Thoracic aorta (tissue), 2 donors: ENCODE measurements around the gene SLC6A11. TPM values are rescaled to one million over a fixed set of nuclear protein-coding genes. Genes with fewer than 3 reads are reported as not detected.
A peak's percentile ranks its signal among the peaks of the same experiment; 100 is the strongest.

Source experiments
- ATAC-seq: fragments of 150-250 bp; one replicate; pipeline ENCODE4 v1.8.0; 2017; ENCODE audit warnings: low read depth; ENCODE audit not compliant: insufficient number of reproducible peaks, low FRiP score
- DNase-seq: peaks from one replicate; pipeline ENCODE4 v3.0.0-alpha.2; 2020; ENCODE audit warnings: low spot score
- H3K27ac ChIP-seq, 2 donors: fragments of 200-600 bp; sonication (generic); 1 replicate in 1 of 2; 2 replicates in 1 of 2; pipeline ENCODE4 v1.5.1; 2016; ENCODE audit warnings: mild to moderate bottlenecking in 2 of 2, moderate library complexity in 2 of 2
- H3K27me3 ChIP-seq: fragments of 200-600 bp; sonication (generic); replicated peaks from 2 replicates; pipeline ENCODE4 v1.6.0; 2016; ENCODE audit warnings: mild to moderate bottlenecking; ENCODE audit not compliant: insufficient read depth
- H3K36me3 ChIP-seq: fragments of 200-600 bp; sonication (generic); one replicate; pipeline ENCODE4 v1.5.1; 2016
- H3K4me1 ChIP-seq, 2 donors: fragments of 200-600 bp; sonication (generic); 1 replicate in 1 of 2; 2 replicates in 1 of 2; pipeline versions ENCODE4 v1.5.1 to v1.6.0; 2016; ENCODE audit warnings: low read depth in 2 of 2, mild to moderate bottlenecking in 1 of 2; ENCODE audit not compliant: control insufficient read depth in 1 of 2
- H3K4me3 ChIP-seq: fragments of 200-600 bp; sonication (generic); 2 replicates; pipeline ENCODE4 v1.5.1; 2016; ENCODE audit warnings: mild to moderate bottlenecking
- H3K9me3 ChIP-seq: fragments of 200-600 bp; sonication (generic); 2 replicates; pipeline ENCODE4 v1.5.1; 2016
- total RNA-seq, 2 donors: library from RNA; depleted of rRNA; stranded (reverse); fragments of >200 nt; gene quantifications; one replicate each; pipeline versions ENCODE4 v1.1.0 to v1.2.3, GENCODE V29; 2016
- TF ChIP-seq, protein P1 (sequence below): fragments of 200-600 bp; sonication (generic); IDR thresholded peaks from one replicate; pipeline ENCODE4 v1.5.1; 2019; ENCODE audit warnings: antibody characterized with exemption

The SLC6A11 gene
- total RNA-seq, 2 donors from 2014 or later = not detected

DNA sequence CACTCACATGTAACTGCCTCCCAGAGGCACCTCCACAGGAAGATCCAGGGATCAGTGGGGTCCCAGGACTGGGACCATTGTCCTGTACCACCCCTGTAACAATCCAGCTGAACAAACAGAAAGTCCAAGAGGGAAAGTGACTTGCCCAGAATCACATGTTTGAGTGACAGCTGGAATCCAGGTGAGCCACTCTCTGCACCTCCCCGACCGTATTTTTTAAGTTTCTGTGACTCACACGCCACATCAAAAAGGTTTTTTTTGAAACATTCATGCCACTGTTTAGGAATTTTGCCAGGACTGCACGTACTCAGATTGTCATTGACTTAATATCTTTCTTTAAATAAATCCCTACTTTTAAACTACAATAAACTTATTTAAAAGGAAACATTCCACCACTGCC, 166.8 kb downstream of the SLC6A11 start:
- H3K9me3 ChIP-seq = no peaks in the 10 kb centered on the region
- no peak overlapping the region for H3K27ac ChIP-seq
- TF ChIP-seq, protein P1, sequence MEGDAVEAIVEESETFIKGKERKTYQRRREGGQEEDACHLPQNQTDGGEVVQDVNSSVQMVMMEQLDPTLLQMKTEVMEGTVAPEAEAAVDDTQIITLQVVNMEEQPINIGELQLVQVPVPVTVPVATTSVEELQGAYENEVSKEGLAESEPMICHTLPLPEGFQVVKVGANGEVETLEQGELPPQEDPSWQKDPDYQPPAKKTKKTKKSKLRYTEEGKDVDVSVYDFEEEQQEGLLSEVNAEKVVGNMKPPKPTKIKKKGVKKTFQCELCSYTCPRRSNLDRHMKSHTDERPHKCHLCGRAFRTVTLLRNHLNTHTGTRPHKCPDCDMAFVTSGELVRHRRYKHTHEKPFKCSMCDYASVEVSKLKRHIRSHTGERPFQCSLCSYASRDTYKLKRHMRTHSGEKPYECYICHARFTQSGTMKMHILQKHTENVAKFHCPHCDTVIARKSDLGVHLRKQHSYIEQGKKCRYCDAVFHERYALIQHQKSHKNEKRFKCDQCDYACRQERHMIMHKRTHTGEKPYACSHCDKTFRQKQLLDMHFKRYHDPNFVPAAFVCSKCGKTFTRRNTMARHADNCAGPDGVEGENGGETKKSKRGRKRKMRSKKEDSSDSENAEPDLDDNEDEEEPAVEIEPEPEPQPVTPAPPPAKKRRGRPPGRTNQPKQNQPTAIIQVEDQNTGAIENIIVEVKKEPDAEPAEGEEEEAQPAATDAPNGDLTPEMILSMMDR = no peak
- H3K4me3 ChIP-seq = peak overlapping the region; percentile 39
- peaks cover 6 to 19% of the 10 kb centered on the region in 2 donors for H3K4me1 ChIP-seq
- H3K27me3 ChIP-seq = no peaks in the 10 kb centered on the region
- no peaks in the 10 kb centered on the region for H3K36me3 ChIP-seq
- ATAC-seq (no peak), DNase-seq (no peak)

DNA sequence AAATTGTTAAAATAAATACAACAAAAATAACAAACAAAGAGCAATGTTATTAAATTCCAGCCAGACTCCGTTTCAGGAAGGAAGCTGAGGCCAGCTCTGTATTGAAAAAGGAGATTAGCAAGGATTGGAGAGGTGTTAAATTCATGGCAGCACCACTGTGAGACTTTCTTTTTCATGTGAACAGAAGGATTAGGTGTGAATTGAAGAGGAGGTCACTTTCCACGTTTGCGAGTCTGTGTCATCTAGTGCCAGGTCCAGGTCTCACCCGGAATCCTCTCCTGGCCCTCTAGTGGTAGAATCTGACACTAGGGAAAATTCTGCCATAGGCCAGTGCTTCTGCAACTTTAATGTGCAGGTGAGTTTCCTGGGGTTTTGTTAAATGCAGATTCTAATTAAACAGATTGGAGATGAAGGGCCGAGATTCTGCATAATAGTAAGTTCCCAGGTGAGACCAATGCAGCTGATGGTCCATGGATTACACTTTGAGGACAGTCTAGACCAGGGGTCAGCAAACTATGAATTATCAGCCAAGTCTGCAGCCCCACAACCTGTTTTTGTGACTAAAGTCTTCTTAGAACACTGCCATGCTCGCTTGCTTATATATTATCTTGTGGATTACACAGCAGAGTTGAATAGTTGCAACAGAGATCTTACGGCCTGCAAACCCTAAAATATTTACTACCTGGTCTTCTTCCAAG, 167.3 kb downstream of the SLC6A11 start:
- peaks cover 6 to 19% of the 10 kb centered on the region in 2 donors for H3K4me1 ChIP-seq
- no peak for ATAC-seq
- no peak for DNase-seq
- H3K27me3 ChIP-seq = no peaks in the 10 kb centered on the region
- no peaks in the 10 kb centered on the region for H3K36me3 ChIP-seq
- H3K4me3 ChIP-seq = peak overlapping the region; percentile 39
- H3K9me3 ChIP-seq = no peaks in the 10 kb centered on the region
- TF ChIP-seq, protein P1 = peak; percentile 61
- H3K27ac ChIP-seq = no peak overlapping the region

DNA sequence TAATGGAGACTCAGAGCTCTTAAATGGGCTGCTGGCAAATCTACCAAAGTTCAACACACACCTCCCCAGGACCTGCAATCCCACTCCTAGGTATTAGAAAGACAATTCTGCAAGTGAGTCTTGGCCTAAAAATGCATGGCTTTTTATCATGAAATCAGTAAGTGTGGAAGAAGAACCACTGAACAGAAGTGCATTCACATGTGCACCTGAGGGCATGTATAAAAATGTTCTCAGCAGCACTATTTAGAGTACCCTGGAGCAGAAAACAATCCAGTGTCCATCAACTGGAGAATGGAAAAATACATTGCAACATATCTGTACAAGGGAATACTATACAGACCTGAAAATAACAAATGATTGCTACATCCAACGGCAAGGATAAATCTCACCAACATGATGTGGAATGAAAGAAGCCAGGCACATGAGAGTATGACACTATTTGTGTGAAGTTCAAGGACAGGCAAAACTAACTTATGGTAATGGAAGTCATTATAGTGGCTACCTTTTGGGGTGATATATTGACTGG, 168.4 kb downstream of the SLC6A11 start:
- Histone ChIP-seq H3K27ac (no peak overlapping the region), H3K9me3 (no peaks in the 10 kb centered on the region), H3K4me3 (no peak overlapping the region), H3K27me3 (no peaks in the 10 kb centered on the region), H3K4me1 (peaks cover 6 to 19% of the 10 kb centered on the region in 2 donors), H3K36me3 (no peaks in the 10 kb centered on the region)
- no peak for ATAC-seq
- DNase-seq = no peak
- TF ChIP-seq, protein P1 = no peak

DNA sequence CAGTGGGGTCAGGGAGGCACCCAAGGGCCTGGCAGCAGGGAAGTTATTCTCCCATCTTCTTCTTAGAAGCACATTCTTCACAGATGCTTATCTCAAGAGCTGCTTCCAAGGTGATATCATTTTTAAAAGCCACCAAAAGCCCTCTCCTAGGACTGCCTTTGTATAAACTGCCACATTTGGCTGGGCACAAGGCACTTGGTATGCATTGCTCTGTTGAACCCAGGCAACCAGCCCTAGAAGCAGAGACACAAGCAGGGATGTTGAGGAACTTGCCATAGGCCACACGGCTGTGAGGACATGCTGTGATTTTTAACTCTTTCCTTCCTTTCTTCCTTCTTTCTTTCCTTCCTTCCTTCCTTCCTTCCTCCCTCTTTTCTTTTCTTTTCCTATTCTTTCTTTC, 169.2 kb downstream of the SLC6A11 start:
- H3K27me3 ChIP-seq = no peaks in the 10 kb centered on the region
- no peak overlapping the region for H3K4me3 ChIP-seq
- no peak overlapping the region for H3K27ac ChIP-seq
- ATAC-seq (no peak), DNase-seq (no peak)
- H3K36me3 ChIP-seq = no peaks in the 10 kb centered on the region
- H3K4me1 ChIP-seq = peaks cover 6 to 19% of the 10 kb centered on the region in 2 donors
- TF ChIP-seq, protein P1 = no peak
- no peaks in the 10 kb centered on the region for H3K9me3 ChIP-seq

DNA sequence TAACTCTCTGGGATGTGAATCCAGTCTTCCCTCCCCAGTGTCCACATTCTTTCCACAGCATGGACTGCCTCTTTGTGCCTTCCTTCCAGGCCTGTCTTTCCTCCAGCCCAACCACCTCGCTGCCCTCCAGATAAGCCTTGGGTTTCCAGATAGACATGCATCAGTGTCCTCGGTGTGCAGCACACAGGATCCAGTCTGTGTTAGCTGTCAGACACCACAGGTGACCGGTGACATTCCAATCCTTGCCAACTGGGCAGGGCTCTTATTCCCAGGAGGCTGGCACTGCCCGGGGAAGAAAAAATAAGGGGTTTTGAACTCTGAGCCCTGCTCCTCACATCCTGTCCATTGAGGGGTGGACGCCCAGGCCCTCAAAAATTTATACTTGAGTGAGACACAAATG, 170.6 kb downstream of the SLC6A11 start:
- H3K36me3 ChIP-seq = no peaks in the 10 kb centered on the region
- H3K4me3 ChIP-seq = no peak overlapping the region
- TF ChIP-seq, protein P1 = no peak
- peaks cover 6 to 19% of the 10 kb centered on the region in 2 donors for H3K4me1 ChIP-seq
- H3K27me3 ChIP-seq = no peaks in the 10 kb centered on the region
- DNase-seq (no peak), ATAC-seq (no peak)
- no peak overlapping the region for H3K27ac ChIP-seq
- no peaks in the 10 kb centered on the region for H3K9me3 ChIP-seq
